SW 1271 (cell line): ENCODE data around the gene RASGRP2.

Source experiments
- DNase-seq, 2 experiments: peaks; one replicate each; lab custom pipeline; 2025; lab: John Stamatoyannopoulos, UW

RASGRP2 gene

DNA sequence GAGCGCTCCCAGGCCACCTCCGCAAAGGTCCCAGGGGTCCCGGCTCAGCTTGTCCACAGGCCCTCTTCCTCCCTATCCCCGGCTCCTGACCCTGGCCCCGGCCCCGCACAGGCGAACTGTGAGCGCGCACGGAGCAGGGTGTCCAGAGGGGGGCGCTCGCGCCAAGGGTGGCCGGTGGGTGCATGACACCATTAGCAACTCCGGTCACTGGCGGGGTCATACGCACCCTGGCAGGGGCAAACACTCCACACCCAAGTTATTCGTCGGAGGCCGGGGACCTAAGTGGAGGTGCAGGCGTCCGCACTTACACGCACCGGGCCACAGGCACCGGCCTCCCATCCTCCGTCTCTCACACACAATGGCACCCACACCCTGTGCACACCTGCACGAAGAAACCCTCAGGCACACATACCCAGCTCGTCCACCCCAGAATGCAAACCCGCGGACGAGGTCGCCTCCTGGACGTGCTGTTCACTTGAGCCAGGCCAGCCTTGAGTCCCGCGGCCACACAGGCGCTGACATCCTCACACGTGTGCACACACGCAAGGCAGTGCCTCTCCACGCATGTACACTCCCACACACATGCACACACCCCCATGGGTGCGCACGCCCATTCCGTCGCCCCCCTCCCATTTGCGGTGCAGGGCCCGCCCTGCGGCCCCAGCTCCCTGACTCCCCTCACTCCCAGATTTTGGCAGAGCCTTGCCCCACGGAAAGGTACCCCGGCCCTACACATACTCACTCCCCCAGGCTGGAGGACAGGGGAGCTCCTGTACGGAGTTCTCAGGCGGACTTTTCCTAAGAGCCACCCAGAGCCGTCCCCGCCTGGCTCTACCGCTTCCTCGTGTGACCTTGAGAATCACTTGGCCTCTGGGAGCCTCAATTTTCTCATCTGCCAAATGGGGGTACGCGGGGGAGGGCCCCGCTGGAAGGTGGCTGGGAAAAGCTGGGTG lies at the start of gene RASGRP2:
RASGRP2 (minus strand) TSS at position 552 of the 953 bp plus-strand sequence. CDS start 1,276 bp downstream, outside the sequence.
- DNase-seq, result no peak

DNA sequence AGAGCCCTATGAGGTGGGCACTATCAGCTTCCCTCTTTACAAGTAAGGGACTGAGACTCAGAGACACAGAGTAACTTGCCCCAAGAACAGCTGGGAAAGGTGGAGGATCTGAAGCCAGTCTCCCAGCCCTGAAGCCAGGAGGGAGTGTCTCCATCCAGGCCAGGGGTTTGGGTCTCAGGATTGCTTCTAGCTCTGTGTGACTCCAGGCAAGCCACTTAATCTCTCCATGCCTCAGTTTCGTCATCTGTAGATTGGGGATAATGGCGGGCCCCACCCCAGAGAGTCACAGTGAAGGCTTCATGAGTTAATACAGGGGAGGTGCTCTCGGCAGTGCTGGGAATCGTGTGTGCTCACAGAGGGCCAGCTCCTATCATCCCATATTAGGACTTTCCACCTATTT lies 48.5 kb upstream of the RASGRP2 start:
- DNase-seq, result no peak

DNA sequence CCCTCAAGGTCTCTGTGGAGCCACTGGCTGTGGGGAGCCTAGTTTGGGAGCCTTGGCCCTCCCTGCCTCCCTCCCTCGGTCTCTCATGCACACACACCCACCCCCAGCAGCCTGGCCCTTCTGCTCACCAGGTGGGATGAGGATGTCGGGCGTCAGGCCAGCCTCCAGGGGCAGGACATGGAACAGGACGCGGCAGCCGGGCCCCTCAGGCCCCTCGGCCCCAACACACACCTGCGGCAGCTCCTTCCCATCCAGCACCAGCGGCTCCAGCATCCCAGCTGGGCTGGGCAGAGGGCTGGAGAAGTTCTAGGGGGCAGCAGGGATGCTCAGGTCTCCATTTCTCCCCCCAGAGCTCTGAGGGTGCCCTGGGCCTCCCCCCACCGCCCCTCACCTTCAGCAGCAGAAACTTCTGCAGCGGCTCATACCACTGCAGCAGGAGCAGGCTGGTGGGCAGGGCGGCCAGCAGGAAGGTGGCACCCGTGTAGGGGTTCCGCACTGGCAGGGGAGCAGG lies 47.9 kb upstream of the RASGRP2 start:
- no peak for DNase-seq

DNA sequence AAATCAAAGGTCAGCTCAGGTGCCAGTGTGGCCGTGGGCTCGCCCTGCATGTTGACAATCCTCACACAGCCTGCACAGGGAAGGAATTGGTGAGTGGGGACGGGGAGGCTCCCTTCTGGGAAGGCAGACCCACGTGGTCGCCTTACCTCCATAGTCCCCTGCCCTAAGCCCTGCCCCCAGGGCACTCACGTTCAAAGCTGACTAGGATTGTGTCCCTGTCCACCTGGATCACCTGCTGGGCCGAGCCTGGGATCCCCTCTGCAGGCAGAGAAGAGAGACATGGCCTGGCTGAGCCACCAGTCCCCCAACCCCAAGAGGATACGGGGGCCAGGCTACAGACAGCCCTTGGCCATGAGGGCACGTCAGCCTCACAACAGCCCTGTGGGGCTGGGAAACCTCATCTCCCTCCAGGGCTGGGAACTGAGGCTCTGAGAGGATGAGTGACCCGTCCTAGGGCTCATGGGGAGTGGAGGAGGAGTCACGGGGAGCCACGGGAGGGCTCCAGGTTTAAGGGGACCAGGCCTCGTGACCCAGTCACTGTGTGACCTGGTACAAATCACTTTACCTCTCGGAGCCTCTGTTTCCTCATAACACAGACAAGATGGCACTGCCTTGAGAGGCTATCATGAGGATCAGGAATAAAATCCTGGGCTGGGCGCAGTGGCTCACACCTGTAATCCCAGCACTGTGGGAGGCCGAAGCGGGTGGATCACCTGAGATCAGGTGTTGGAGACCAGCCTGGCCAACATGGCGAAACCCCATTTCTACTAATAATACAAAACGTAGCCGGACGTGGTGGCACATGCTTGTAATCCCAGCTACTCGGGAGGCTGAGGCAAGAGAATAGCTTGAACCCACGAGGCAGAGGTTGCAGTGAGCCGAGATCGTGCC lies 46.5 kb upstream of the RASGRP2 start:
- DNase-seq, result no peak

DNA sequence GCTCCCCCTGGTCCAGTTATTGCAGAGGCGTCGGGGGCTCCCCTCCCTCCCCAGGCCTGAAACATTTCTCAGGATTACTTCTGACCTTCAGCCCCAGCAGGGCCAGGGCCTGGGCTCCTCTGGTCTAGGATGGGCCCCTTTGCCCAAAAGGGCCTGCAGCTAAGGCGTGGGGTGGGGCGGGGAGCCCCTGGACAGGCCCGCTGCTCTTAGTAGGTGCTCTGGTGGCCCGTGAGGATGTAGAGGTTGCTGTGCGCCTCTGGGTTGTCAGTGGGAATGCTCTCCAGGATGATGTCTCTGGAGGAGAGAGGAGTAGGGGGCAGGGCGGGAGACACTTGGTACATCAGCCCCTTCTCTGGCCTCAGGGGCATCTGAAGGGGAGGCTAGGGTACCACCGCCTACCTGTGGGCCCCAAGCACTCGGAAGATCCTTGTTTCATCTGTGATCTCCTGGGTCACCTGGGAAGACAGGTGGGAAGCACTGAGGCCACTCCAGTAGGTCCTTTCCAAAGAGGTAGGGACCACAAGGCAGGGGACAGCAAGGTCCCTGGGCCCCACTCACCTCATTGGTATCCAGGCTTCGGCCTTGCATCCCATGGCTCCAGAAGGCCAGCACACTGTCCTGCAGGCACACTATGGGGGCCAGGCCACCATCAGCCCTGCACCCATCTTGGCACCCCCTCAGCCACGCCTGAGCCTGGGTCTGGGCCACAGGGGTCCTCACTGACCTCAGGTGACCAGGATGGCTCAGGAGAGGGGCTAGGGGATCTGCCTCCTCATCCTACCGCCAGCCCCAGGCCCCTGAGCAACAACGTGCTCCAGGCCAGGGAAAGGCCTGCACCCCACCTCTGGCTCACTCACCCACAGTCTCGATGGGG lies 45.6 kb upstream of the RASGRP2 start:
- no peak for DNase-seq

DNA sequence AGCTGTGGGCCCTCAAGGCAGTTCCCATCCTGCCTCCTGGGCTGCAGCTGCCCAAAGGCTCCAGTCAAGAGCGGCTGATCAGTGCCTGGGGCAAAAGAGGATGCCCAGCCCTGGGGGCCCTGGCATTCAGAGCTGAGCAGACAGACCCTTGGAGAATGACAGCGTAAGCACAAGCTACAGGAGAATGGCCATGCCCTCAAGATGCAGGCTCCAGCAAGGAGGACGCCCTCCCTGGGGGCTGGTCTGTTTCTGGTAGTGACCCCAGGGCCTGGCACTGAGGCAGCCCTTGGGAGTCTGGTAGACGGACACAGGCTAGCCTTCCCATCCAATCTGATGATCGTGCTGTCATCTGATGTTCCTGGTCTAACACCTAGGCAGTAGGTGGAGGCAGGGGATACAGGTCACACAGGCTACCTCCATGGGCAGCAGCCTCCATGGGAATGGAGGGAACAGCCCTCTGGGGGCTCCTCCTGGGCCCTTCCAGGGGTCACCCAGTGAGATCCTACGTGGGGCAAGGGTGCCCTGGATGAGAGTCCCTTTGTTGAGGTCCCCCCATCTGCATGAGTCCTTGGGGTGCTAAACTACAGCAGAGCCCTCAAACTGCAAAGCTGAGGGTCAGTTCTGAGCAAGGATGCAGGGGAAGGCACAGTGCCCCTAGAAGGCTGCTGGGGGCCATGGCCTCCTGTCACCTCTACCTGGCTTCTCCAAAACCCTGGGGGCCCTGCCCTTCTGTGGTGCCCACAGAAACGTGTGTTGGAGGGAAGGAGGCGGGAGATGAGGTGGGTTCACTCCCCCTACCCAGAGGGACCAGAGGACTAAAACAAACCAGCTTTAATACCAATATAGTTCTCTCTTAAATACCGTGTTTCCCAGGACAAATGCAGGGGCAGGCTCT lies 44.6 kb upstream of the RASGRP2 start:
- DNase-seq, result no peak

DNA sequence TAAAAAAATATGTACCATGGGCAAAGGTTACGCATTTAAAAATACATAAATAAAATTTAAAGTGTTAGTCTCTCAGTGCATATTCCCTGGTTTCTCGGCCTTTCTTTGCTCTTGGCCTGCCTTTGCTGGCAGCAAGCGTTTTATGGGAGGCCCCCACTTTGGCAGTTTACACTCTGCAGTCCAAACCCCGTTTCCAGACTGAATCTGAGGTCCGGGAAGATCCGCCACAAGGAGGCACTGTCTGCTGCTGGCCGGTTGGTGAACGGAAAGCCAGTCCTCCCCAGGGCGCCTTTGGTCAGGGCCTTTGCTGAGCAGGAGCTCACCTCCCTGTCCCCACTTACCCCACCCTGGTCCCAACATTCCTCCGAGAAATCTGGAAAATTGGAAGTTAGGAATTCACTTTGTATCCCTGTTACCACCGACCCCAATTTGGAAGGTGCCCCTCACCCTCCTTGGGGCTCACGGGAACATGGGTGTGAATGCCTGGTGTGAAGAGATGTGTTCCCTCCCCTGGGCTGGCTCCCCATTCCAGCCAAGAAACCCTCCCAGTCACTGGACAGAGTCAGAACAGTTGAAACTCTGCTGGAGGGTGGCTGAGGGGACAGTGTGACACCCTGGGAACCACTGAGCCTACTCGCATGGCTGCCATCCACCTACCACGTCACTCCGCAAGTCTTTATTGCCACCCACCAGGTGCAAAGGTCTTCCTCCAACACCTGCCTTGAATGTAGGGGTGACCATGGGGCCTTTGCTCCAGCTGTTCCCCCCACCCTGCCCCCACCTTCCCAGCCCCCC lies 43.8 kb upstream of the RASGRP2 start:
- DNase-seq, result peak in 1 of 2 experiments; percentile 17

DNA sequence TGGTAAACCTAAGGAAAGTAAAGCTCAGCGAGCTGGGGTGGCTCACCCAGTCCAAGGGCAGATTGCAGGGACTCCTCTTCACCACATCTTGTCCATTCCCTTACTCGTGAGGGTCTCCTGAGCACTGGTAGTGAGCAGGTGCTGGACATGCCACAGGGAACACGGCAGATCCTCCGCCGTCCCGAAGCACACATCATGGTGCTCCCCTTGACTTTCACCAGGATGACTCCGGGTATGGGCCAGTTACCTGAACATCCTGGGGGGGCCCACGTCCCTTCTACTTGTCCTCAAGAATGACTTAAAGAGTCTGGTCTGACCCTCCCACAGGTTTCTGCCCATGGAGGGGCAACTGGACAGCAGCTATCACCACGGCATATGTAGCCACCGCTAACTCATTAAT lies 42.4 kb upstream of the RASGRP2 start:
- no peak for DNase-seq

DNA sequence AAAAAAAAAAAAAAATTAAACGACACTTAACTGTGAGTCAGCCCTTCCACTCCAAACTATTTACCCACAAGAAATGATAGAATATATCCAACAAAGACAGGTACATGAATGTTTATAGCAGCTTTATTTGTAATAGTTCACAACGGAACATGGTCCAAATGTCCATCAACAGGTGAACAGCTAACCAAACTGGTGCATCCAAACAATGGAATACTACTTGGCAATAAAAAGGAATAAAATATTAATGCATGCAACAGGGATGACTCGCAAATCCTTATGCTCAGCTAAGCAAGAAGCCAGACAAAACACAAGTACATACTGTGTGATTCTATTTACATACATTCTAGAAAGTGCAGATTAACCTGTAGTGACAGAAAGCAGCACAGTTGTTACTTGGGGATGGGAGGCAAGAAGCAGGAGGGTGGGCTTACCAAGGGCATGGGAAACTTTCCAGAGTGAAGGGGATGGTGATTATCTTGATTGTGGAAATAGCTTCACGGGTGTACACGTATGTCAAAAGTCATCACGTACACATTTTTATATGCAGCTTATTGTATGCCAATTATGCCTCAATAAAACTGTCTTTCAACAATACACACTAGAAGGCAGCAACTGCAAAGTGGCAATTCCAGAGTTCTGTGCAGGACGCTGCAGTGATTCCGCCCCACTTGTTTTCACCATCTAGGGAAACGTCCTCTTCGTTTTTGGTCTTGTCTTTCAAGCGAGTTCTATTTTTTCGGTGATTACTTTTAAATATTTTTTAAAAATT lies 41.1 kb upstream of the RASGRP2 start:
- DNase-seq, result no peak

DNA sequence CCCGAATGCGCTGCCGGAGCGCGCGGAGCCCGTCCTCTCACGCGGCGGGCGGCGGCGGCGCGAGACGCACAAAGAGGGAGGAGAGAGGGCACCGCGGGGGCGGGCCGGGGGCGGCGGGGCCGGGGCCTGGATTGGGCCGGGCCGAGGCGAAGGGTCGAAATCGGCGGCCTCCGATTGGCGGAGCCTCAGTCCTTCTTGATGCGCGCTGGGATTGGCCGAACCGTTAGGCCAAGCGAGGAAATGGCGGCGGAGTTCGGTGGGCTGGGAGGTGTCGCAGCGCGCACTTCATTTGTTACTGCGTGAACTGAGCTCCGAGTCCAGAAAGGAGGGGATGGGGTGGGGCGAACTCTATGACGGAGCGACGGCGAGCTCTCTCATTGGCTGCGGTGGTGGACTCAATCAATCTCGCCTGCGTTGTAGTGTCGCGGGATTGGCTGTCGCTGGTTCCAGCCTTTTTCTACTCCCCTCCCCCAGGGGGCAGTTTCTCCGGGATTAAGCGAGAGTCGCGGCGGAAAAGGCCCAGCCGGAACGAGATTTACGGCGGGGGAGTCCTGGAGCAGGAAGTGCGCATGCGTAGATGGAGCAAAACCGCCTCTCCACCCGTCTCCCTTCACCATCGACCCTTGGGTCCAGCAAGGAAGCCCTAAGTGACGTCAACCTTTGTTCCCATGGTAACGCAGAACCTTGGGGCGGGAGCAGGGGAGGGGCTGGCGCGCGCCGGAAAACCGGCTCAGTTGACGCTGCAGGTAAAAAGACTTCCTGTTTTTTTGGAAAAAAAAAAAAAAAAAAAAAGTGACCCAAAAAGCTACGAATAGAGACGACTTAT lies 34.7 kb upstream of the RASGRP2 start, which contains the start of gene SF1:
SF1 (minus strand) TSS at position 70 of the 826 bp plus-strand sequence. CDS start 150 bp downstream, outside the sequence.
- DNase-seq, result peak; percentile 99 to 100

DNA sequence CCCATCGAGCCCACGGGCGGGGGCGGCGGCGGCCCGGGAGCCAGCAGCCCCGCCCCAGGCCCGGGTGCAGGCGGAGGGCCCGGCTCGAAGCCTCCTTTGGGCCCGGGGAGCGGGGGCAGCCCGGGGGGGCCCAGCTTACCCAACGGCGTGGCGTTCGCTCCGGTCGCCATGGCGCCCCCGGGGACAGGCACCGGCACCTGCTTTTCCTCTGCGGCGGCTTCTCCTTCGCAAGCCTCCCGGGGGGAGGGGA lies 34.2 kb upstream of the RASGRP2 start:
- no peak for DNase-seq

DNA sequence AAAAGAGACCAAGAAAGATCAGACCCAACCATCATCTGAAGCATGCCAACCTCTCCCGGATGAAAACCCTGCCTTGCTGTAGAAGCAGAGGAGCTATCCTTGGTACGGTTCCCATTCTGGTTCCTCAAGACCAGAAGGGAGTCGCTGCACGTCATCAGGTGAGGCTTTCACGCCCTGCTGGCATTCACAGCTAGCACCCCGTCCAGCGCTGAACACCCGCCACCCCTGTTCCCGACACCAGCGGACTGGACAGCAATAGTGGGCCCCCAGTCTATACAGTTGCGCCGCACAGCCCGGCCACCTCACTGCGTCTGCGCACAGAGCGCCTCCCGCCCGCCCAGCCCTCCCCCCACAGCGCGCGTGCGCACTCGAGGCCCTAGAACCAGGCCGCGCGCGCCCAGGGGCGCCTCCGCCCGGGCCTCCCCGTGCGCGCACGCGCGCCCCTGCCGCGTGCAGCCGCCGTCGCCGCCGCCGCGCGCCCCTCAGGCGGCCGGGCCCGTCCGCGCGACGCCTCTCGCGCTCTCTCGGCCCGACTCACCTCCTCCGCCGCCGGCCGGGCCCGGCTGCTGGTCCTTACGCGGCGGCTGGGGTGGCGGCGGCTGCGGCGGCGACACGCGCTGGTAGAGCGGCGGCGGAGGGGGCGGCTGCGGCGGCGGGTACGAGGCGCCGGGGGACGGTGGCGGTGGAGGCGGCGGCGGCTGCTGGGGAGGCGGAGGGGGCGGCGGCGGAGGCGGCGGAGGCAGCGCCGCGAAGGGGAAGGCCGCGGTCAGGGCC lies 33.7 kb upstream of the RASGRP2 start:
- peak; percentile 38 to 72 for DNase-seq

DNA sequence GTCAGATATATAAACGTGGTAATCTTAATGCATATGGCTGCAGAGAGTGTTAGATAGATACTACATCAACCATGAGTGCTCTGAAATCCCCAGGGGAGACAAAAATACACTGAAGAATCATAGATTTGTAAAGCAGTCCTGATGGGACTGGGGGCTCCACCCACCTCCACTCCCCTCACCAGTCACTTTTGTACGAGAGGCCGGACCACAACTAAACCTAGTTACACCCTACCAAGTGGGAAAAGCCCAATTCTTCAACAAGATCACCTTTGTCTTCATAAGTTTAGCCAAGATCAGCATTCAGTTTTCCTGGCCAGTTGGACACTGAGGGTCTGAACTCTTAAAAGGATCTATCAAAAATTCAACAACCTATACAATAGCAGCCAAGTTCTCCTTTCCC lies 32.9 kb upstream of the RASGRP2 start:
- DNase-seq, result no peak

DNA sequence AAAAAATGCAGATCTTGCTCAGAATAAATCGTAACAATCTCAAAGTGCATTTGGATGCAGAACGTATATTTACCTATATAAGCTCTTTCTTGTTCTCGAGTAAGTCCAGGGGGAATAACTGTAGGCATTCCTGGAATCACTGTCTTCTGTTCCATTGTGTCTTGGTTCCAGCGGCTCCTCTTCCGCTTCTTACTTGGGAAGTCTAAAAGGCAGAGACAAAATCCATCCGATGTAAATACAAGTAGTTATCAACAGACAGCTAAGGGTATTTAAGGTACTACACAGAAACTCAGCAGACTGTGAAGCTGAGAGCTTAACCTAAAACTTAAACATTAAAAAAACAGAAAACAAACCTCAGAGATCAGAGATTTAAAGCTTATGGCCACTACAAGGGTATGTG lies 32.5 kb upstream of the RASGRP2 start:
- DNase-seq, result no peak

DNA sequence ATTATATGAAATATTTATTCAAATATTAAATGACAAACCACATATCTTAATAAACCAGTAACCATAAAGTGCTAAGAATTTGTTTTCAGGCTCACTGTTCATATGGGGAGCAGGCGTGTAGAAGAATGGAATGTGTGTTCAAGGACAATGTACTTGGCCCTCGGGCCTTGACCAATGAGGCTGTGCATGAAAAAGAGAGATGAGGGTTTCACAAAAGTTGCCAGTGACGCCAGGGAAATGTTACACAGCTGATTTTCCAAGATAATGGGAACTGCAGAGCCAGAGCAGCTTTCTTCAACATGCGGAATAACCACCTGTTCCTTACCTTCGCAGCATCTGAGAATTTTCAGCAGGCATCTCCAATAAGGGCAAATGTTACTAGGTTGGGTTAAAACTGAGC lies 30.2 kb upstream of the RASGRP2 start:
- no peak for DNase-seq

DNA sequence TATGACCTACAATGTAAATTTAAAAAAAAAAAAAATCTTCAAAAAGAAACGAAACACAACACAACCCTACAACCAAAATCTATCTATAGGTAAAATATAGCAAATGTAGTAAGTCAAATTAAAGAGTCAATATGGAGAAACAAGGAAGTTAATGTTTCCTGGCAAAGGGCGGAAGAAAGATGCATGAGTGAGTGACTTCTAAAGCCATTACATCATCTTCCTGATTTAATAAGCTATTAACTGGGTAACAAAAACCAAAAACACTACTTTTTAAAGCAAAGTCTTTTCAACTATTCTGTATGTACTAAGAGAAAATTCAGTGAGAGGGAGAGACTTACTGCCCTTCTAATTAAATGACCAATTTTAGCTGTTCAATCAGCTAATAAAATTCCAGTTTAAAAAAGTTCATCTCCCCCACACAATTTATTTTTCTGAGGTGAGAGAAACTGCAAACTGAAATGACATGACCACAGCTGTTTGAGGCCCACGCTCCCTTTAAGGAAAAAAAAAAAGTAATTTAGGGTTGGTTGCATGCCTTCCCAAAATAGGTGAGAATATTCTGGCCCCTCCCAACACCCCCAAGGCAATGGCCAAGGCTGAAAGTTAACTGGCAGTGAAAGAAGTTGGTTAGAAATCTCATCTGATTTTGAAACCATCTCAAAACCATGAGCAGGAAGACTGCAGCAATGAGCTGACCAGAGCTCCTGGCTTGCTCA lies 28.5 kb upstream of the RASGRP2 start:
- DNase-seq, result no peak

DNA sequence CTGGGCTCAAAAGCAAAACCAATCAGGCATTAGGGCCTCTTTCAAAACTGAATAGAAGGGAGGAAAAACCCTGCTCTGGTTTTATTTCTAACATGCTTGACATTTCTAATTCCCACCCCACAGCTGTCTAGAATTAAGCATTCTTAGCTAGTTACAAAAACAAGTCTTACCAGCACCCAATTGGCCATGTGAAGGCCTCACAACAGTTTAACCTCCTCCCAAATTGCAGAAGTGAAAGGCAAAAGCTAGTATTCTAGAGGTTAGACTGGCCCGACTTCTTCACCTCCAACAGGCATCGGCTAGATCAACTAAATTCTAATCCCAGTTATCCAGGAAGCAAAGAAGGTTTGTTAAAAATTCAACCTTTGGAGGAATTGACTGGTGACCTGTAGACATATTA lies 27.9 kb upstream of the RASGRP2 start:
- no peak for DNase-seq
